Endodermal cell (in vitro differentiated cells): ENCODE data around the gene COL4A1. TPM values are rescaled to one million over a fixed set of nuclear protein-coding genes. Genes with fewer than 3 reads are reported as not detected.

Experiments
- DNase-seq: peaks from one replicate; pipeline ENCODE4 v3.0.0-alpha.2; 2017
- H3K27ac ChIP-seq: 2 replicates; pipeline ENCODE4 v1.5.1; 2013; ENCODE audit warnings: mild to moderate bottlenecking, low read depth, low read length, moderate library complexity
- H3K27me3 ChIP-seq: 2 replicates; pipeline ENCODE4 v1.6.1; 2013; ENCODE audit warnings: mild to moderate bottlenecking, low read length, moderate library complexity; ENCODE audit not compliant: insufficient read depth, control insufficient read depth, poor library complexity, severe bottlenecking
- H3K36me3 ChIP-seq: 2 replicates; pipeline ENCODE4 v1.7.0; 2013; ENCODE audit warnings: mild to moderate bottlenecking, low read length, moderate library complexity; ENCODE audit not compliant: control insufficient read depth, insufficient read depth
- H3K4me1 ChIP-seq: one replicate; pipeline ENCODE4 v1.7.0; 2013; ENCODE audit warnings: low read length; ENCODE audit not compliant: control insufficient read depth, insufficient read depth
- H3K4me3 ChIP-seq: 2 replicates; pipeline ENCODE4 v1.5.1; 2013; ENCODE audit warnings: mild to moderate bottlenecking, low read length, moderate library complexity
- H3K9ac ChIP-seq: 2 replicates; pipeline ENCODE4 v1.6.1; 2013; ENCODE audit warnings: mild to moderate bottlenecking, low read length, moderate library complexity; ENCODE audit not compliant: poor library complexity, severe bottlenecking; ENCODE audit errors: extremely low read depth
- H3K9me3 ChIP-seq: 2 replicates; pipeline ENCODE4 v1.6.1; 2013; ENCODE audit warnings: mild to moderate bottlenecking, low read length, moderate library complexity; ENCODE audit not compliant: control insufficient read depth
- H3K27ac Mint-ChIP-seq: 2 replicates; pipeline ENCODE4 v1.8.0; 2020; ENCODE audit warnings: mixed read lengths
- H3K27me3 Mint-ChIP-seq: 2 replicates; pipeline ENCODE4 v1.8.0; 2021; ENCODE audit warnings: mild to moderate bottlenecking, mixed read lengths; ENCODE audit not compliant: insufficient read depth
- H3K36me3 Mint-ChIP-seq: 2 replicates; pipeline ENCODE4 v1.8.0; 2020; ENCODE audit warnings: low read depth, mixed read lengths
- H3K4me1 Mint-ChIP-seq: 2 replicates; pipeline ENCODE4 v1.8.0; 2020; ENCODE audit warnings: mixed read lengths
- H3K4me3 Mint-ChIP-seq: 2 replicates; pipeline ENCODE4 v1.8.0; 2020; ENCODE audit warnings: mild to moderate bottlenecking, moderate library complexity, mixed read lengths
- H3K9me3 Mint-ChIP-seq: 2 replicates; pipeline ENCODE4 v1.8.0; 2020; ENCODE audit warnings: mild to moderate bottlenecking, mixed read lengths
- CTCF ChIP-seq: fragments of 200-600 bp; sonication (generic); conservative IDR thresholded peaks from 2 replicates; pipeline ENCODE4 v1.5.0; 2021; ENCODE audit warnings: antibody characterized with exemption, mild to moderate bottlenecking
- WGBS, 2 experiments: methylation state at CpG; one replicate each; pipeline versions ENCODE4 v1.1.5 to v1.1.7; 2013; ENCODE audit warnings: missing lambda C conversion rate in 2 of 2, mixed read lengths in 1 of 2; ENCODE audit not compliant: insufficient coverage in 1 of 2, insufficient read length in 1 of 2; 5-methylcytosine and 5-hydroxymethylcytosine counted together
- total RNA-seq, 2 donors: library from RNA; stranded (reverse); fragmentation: NEBNext Ultra II Directional in 1 of 2; extraction: Animal tissue kit (Norgen Biotek cat#: 25700) in 1 of 2; gene quantifications; 2 replicates in 1 of 2; 3 replicates in 1 of 2; pipeline ENCODE4 v1.2.1, GENCODE V29; 2021

COL4A1 gene
- total RNA-seq, 2 donors from 2014 or later: 702 to 764 TPM

GRCh38 chr13:110248449-110249143 is 58.4 kb downstream of the COL4A1 start:
- Mint-ChIP-seq H3K9me3 (no peaks in the 10 kb centered on the region), H3K27me3 (no peaks in the 10 kb centered on the region), H3K36me3 (peaks cover 47% of the 10 kb centered on the region), H3K27ac (no peak overlapping the region), H3K4me3 (no peak overlapping the region), H3K4me1 (peaks cover 27% of the 10 kb centered on the region)
- 96% methylated on average over 12 to 27 of the region's 27 CpGs for WGBS, 2 experiments
- no peak for DNase-seq
- TF ChIP-seq CTCF: no peak
- Histone ChIP-seq H3K36me3 (peaks cover 65% of the 10 kb centered on the region), H3K9me3 (no peaks in the 10 kb centered on the region), H3K27ac (no peak overlapping the region), H3K4me1 (peaks cover 13% of the 10 kb centered on the region), H3K27me3 (no peaks in the 10 kb centered on the region), H3K9ac (no peak overlapping the region), H3K4me3 (no peak overlapping the region)

GRCh38 chr13:110246530-110246929 is 60.4 kb downstream of the COL4A1 start:
- H3K4me3 Mint-ChIP-seq: no peak overlapping the region
- Histone ChIP-seq H3K27me3 (no peaks in the 10 kb centered on the region), H3K9me3 (no peaks in the 10 kb centered on the region), H3K4me3 (no peak overlapping the region), H3K4me1 (peaks cover 13% of the 10 kb centered on the region), H3K27ac (no peak overlapping the region), H3K36me3 (peaks cover 80% of the 10 kb centered on the region), H3K9ac (no peak overlapping the region)
- WGBS, 2 experiments: 73 to 100% methylated on average over 1 to 5 of the region's 5 CpGs
- peaks cover 56% of the 10 kb centered on the region for H3K36me3 Mint-ChIP-seq
- no peaks in the 10 kb centered on the region for H3K9me3 Mint-ChIP-seq
- TF ChIP-seq CTCF: no peak
- H3K27me3 Mint-ChIP-seq: no peaks in the 10 kb centered on the region
- no peak for DNase-seq
- H3K27ac Mint-ChIP-seq: no peak overlapping the region
- H3K4me1 Mint-ChIP-seq: peaks cover 34% of the 10 kb centered on the region

GRCh38 chr13:110245416-110245899 is 61.5 kb downstream of the COL4A1 start:
- TF ChIP-seq CTCF: no peak
- Mint-ChIP-seq H3K4me3 (no peak overlapping the region), H3K27ac (peak overlapping the region; percentile 36), H3K36me3 (peaks cover 52% of the 10 kb centered on the region), H3K4me1 (peaks cover 34% of the 10 kb centered on the region), H3K27me3 (no peaks in the 10 kb centered on the region), H3K9me3 (no peaks in the 10 kb centered on the region)
- H3K4me1 ChIP-seq: peaks cover 13% of the 10 kb centered on the region
- H3K4me3 ChIP-seq: no peak overlapping the region
- no peak overlapping the region for H3K27ac ChIP-seq
- H3K9me3 ChIP-seq: no peaks in the 10 kb centered on the region
- no peaks in the 10 kb centered on the region for H3K27me3 ChIP-seq
- H3K36me3 ChIP-seq: peaks cover 82% of the 10 kb centered on the region
- no peak overlapping the region for H3K9ac ChIP-seq
- 88 to 93% methylated on average over 7 of the region's 7 CpGs for WGBS, 2 experiments
- DNase-seq: no peak
